NCI-H1105 (cell line): ENCODE measurements around the gene LRMDA.

Experiments
- DNase-seq: peaks from one replicate; lab custom pipeline; 2025; lab: John Stamatoyannopoulos, UW

The LRMDA gene

DNA sequence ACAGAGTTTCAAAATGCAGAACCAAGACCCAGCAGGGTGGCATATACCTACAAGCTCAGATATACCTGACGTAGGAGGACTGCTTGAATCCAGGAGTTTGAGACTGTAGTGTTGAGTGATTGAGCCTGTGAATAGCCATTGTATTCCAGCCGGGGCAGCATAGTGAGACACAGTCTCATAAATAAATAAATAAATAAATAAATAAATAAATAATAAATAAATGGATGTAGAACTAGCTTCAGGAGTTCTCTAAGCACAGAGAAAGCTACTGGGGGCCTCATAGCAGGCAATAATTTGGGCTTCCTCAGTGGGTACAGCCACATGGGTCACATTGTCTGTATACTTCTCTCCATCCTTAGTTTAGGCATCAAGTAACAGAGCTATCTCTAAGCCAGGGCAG lies 906.8 kb downstream of the LRMDA start:
- DNase-seq: no peak

DNA sequence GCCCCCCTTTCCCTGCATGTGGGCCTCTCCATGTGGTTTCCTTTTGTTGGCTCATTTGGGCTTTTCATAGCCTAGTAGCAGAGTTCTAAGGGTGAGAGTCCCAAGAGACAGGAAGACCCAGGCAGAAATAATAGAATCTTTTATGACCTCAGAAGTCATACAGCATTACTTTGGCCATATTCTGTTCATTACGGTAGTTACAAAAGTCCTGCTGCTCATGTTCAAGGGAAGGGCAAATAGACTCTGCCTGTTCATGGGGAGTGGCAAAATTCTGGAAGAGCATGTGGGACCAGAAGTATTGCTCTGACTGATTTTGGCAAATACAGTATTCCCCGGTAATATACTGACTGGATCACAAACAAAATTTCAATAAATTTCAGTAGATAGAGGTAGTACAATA lies 910.3 kb downstream of the LRMDA start:
- no peak for DNase-seq

DNA sequence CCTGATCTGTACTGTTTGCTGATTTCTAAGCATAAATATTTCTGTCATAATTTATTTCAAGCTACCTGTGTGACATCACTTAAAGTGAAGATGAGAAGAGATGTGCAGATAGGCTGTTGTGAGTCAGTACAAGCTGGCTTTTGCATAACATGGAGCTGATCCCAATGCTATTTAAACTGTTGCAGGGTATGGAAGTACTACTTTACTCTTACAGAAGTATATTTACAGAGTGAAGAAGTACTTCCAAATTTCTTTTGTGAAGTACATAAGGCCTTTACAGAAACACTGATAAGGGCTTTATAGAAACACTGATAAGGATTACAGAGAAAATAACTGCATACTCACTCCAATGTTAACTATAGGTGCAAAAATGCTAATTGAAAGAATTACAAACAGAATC lies 911.6 kb downstream of the LRMDA start:
- DNase-seq: no peak

DNA sequence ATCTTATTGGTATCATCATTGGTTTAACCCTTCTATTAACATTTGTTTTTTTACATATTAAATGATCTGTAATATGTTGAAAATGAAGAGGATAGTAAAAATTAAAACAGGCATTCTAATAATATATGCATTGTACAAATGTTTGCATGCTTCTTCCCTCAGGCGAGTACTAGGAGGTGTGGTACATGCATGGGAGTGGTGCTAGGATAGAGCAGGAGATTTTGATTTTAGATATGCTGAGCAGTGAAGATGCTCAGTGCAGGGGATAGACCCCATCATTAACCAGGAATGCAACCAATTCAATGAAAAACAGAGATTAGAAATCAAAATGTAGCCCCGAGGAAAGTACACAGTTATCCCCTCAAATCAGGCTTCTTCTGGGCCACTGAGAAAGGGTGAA lies 916.4 kb downstream of the LRMDA start:
- no peak for DNase-seq

DNA sequence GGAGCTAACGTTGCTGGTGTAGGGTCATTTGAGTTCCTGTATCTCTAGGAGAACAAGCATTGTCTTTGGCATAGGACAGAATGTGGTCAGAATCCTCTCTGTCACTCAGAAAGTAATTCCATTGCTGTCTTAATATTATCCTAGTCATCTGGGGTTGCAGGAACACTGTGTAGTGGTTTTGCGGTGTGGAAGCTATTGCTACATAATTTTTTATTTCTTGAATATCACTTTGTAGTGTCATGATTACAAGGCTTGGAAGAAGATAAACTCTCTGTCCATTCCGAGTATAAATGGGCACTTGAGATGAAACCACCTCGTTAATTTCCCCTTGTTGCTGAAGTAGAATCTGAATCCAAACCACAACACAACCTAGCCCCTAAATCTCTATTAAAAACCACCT lies 919.2 kb downstream of the LRMDA start:
- no peak for DNase-seq

DNA sequence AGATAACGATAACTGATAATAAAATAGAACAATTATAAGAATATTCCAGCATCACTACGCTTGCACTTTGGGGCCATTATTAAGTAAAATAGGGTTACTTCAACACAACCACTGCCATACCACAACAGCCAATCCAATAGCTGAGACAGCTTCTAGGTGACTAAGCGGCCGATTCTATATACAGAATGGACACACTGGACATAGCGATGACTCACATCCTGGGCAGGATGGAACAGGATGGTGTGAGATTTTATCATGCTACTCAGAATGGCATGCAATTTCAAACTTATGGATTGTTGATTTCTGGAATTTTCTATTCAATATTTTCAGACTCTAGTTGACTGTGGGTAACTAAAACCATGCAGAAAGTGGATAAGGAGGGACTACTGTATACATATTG lies 920.9 kb downstream of the LRMDA start:
- DNase-seq: no peak

DNA sequence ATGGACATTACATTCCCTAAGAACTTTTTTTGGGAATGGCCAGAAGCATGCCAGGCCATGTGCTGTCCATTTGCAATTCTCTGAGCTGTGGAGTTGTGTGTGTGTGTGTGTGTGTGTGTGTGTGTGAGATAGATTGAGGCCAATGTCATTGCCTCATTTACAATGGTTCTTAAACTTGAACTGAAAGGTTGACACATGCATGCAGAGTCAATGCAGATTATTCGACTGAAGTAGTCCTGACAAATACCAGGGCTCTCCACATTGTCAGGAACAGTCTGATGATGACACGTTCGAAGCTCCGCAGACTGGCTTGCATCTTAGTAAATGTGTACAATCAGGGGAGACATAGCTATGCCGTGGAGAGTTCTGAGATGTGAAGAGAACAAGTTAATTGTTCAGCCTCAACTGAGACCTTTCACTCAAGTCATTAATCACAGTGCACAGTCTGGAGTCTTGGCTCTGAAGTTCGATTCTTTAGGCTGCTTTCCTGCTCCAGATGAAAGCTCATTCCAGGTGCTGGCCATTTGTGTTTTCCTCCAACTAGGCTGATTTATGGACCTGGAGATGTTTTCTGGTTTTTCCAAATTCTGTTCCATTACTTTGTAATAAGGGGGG lies 921.9 kb downstream of the LRMDA start:
- no peak for DNase-seq

DNA sequence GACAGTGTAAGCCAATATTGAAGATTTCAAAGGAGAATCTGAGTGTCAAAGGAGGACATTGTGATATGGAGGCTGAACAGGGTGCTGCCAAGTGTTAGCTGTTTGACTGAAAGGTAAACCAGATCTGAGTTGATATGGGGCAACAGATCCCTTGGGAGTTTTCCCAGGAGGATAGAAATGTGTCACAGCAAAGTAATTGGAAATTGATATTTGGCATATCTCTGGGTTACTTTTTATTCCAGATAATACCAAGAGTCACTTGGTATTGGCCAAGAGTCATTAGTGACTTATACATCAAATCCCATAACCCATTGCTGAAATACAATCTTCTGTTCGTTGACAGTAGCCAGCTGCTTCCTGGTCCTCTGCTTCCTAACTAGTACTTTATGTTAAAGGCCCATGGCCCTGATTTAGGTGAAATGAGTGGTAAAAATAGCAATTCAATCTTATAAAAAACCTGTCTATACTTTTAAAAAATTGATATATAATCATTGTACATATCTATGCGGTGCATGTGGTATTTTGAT lies 922.9 kb downstream of the LRMDA start:
- no peak for DNase-seq

DNA sequence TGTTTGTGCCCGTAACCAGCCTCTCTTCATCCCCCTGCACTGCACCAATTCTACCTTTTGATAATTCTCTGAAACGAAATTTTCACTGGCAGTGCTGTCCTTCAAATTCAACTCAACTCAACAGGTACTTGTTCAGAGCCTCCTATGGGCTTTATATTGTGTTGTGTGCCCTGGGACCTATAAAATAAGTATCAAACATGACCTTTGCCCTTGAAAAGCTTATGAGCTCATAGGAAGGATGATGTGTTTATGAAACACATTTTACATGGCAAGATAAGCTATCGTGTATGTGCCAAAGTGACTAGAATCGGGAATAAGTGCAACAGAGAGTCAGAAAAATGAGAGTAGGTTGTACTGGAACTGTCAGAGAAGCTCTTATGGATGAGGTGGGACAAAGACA lies 923.5 kb downstream of the LRMDA start:
- DNase-seq: no peak

DNA sequence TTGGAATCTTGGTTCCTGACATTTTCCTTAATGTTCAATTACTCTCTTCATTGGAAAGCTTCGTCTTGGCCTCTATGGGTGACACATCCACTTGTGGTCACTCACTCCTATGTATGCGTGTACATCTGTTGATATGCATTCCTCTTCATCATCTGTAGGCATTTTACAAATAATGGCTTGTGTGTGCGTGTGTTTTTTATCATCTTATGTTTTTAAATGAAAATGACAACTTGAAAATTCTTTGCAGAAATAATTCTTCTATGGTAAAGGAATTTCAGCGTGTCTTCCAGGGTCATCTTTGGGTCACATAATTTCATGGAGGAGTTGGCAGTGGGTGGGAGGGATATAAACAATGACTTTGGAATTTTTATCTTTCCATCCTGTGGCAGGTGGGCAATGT lies 925.1 kb downstream of the LRMDA start:
- DNase-seq: no peak

DNA sequence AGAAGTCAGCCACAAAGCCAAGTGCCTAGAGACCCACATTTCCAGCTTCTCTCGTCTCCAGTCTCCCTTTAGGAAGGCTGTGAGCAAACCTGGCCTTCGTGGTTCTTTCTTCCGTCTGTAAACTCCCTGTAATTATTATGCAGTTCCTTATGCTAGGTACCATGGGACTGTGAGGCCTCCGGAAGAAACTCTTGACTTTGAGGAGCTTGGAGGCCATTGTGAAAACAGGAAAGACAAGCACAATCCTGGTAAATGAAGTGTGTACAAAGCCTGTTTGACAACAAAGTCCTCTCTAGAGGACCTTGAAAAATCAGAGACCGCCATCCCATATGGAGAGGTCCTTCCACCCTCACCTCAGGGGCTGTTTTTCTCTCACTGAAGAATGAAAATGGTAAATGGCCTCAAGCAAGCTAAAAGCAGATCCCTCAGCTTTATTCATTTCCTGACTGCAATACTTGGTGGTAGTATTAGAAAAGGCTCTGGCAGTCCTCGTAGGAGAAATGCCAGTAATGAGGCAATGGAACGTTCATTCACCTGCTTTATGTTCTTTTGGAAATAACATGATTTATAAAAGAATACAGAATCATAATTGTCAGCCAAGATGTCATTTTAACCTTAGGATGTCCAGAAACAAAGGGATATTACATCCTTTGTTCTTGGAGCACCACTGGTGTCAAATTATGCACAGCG lies 926.4 kb downstream of the LRMDA start:
- no peak for DNase-seq

DNA sequence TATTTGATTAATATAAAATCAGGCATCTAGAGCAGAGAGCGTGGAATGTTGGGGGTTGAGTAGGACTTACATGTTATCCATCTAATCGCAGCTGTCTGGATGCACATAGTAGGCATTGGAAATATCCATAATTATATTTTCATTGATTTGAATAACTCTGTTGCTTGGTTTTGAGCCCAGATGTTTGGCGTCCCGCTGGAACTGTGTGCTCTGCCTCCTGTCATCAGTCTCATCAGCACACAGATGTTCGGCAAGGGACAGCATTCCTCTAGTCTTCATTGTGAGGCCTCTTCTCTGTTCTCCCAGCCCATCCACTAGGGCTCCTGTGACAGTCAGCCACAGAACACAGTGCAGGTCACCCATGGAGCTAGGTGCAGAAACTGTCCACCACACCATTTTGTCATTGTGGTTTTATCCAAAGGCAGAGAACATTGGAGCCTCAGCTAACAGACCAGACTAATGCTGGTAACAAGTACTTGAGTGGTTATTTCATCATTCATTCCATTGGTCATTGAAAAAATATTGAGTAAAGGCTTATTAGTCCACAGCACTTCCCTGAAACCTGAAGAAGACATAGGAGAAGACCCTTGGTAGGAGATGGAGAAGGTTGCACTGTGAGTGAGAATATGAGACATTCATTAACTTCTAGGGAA lies 927.4 kb downstream of the LRMDA start:
- no peak for DNase-seq

DNA sequence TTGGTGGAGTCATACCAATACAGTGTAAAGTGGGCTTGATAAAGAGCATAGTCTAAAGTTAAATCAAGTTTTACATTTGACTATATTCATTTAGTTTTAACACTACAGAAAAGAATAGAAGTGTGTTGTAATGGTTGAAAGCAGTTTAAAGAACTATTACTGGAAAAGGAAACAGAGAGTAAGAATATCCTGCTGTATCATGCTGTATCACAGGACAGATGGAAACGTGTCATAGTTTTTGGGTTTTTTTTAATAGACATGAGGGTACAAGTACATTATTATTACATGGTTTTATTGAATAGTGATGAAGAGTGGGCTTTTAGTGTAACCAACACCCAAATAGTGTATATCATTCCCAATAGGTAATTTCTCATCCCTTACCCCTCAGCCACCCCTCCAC lies 944.3 kb downstream of the LRMDA start:
- DNase-seq: no peak

DNA sequence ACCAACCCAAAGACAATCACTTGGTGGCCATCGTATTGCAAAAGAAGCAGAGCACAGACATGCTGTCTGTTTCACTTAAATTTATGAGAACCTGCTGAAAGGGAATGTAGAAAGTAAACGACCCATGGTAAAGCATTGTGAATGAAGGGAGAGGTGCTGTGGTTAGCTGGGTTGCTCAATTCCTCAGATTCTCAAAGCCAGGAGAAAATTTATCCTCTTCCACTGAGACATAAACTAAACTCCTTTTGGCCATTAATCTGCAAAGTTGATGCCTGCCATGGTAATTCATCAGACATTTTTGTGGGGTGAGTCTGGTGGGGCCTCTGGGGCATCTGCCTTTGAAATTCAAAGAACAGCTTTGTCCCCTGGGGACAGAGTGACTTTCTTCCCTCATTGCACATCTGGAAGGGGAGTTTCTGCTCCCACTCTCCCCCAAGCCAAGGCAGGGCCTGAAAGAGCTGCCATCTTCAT lies 951.0 kb downstream of the LRMDA start:
- DNase-seq: no peak

DNA sequence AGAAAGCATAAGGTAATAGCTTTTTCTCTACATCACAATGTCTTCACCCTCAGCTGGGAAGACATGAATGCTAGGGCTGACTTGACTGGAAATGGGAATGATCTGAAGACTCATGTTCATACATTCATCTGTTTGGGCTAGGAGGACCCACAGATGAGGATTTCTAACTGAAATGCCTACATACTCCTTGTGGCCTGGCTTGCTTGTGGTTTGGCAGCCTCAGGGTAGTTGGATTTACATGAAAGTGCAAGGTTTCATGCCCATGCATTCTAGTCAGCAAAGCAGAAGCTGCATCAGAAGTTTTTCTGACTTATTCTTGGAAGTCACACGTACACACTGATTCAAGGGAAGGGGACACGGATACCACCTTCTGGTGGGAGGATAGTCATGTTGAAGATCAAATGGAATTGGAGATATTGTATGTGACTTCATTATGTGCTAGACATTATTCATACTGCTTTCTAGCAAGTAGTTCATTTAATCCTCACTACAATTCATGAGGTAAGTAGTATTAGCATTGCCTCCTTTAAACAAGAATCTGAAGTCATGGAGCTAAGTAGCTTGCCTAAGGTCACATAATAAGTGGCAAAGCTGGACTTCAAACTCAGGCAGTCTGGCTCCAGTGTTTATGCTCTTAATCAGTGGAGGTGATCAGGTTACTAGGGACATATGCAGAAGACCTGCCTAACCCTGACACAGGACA lies 957.0 kb downstream of the LRMDA start:
- no peak for DNase-seq

DNA sequence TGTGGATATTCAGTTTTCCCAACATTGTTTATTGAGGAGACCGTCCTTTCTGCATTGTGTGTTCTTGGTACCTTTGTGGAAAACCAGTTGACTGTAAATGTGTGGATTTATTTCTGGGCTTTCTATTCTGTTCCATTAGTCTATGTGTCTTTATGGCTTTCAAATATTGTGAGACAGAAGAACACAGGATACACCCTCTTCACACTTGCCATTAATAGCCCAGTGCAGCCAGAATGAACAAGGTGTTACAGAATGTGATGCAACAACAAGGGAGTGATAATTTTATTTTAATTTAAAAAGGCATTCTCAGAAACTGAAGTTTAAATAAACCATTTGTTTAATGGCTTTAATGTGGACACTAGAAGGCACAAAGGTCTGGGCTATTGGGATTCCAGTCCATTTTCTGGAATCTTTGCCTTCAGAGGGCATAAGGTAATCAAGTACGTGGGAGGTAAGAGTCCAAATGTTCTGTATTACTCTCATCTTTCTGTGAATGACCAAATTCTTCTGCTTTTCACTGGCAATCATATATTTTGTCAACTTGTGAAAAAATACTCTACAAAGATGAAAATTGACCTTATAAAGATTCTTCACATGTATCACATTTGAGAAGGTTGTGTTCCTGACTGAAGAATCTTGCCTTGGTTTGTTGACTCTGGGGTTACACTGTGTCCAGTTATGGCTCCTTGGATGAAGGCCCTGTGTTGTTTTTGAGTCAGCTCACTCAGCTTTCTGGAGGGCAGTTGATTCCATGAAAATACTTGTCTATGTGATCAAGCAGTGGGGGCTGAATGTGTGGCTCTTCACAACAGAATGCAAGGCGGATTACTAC lies 962.7 kb downstream of the LRMDA start:
- no peak for DNase-seq

DNA sequence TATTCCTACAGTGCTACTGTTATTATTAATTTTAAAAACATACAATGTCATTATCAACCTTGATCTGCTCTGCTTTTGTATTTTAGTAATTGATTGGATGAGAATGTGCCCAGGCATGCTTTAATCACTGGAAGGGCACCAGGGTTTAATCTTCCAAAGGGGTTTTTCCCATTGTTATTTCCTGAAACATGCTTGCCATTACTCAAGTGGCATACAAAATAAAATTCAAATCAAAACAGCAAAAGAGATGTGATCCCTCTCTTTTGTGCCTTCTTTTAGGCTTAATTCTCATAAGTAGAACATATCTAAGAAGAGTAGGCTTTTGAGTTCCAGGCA lies 963.3 kb downstream of the LRMDA start:
- no peak for DNase-seq

DNA sequence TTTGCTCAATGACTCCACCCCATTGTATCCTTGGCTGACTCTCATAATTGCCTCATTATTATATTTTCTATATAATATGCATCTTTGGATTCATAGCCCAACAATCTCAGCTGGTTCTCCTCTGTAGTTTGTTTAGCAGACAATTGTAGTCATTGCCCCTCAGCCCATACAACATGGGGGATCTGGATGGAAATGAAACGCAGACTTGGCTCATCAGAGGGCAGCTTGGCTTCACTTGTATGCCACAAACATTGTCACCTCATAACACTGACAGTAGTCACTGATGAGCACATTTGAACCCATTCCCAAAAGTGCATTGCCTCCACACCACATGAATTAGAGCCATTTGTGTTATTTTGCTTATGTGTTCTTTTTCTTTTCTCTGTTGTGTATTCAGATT lies 963.8 kb downstream of the LRMDA start:
- no peak for DNase-seq

DNA sequence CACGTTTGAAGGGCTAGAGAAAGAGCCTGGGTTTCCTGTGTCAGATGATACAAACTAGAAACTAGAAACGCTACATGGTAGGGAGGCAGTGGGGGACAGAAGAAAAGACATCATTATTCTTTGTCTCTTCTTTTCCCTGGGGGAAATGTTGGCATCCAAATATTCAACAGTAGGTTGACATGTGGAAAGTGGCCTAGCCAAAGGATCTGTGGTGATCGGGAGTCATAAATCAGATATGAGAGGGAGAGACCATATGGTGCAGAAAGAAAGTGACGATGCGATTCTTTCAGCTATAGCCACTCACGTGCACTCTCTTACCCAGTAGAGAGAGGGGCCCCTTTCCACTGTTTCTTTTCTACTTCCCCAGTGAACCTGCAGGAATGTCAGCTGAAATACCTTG lies 964.7 kb downstream of the LRMDA start:
- DNase-seq: no peak

DNA sequence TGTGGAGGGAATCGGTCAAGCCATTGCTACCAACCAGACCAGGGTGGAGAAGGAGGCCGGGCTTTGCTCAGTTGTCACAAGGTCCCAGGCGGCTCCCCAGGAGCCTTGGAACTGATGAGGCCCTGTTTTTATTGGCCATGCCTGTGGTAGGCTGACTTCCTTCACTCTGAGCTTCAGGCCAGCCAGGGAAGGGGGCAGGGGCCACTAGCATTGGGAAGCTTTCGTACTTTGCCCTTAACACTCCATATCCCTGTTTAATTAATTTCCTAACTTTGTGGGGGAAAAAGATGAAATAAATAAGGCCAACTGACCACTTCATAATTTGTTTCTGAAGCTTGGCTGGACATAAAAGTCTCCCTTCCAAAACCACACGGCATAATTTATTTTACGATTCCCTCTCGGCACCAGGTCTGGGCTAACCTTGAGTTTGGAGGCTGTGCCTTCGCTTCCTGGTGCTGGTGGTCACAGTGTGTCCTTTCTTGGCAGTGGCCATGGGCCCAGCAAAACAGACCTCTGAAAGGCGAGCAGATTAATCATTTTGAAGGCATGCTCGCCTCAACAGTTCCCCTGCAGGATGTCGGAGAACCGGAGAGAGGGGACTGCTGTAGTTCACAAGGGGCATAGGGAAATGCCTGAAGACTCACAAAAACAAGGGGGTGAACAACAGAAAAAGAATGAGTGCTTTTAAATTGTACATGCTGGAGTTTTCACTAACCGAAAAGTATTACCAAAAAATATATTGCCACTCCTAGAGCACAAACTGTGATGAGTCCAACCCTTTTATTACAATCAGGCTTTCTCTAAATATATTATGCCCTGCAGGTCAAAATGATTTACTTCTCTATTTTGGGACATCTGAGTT lies 966.0 kb downstream of the LRMDA start:
- no peak for DNase-seq
